LNCAP (cell line): Measurements from ENCODE around the gene YAF2.

Experiments used
- CTCF ChIP-seq: fragments of 450-650 bp; IDR thresholded peaks from 2 replicates; pipeline ENCODE4 v1.5.1; 2017; ENCODE audit warnings: mild to moderate bottlenecking

YAF2 gene

GRCh38 chr12:42186793-42187192 lies 51.3 kb downstream of the YAF2 start:
- no peak for TF ChIP-seq CTCF

GRCh38 chr12:42182394-42182793 lies 55.7 kb downstream of the YAF2 start:
- TF ChIP-seq CTCF: no peak

DNA sequence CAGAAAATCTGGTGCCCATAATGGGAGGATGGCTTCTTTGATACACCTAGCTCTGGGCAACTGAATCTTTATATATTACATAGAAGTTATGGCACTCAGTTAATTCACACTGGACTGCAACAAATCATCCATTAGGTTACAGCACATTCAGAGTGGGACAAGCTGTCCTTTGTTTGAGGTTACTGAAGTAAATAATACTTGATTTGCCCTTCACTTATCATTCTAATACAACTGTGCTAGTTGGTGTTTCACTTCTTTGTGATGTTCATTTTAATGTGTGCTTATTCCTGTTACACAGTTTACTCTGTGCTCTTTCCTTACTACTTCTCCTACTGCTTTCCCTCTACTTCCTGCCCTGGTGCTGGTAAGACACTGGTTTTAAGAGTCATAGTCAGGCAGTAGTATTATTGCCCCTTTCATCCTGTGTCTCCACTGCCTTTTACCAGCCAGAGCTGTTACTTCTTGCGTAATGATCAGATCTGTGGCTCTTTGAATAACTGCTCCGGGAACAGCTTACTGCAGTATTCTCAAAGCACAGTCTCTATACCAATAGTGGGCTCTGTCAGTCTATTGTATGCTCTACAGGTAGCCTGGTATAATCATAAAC lies 57.0 kb downstream of the YAF2 start:
- TF ChIP-seq CTCF: no peak

- TF ChIP-seq CTCF: no peak
Observed at GRCh38 chr12:42178101-42178500, 59.9 kb downstream of the YAF2 start.

- TF ChIP-seq CTCF: no peak
Observed at GRCh38 chr12:42174978-42175377, 63.1 kb downstream of the YAF2 start.

- TF ChIP-seq CTCF: no peak
Observed at GRCh38 chr12:42173961-42174521, 64.0 kb downstream of the YAF2 start.

GRCh38 chr12:42172441-42173210 lies 65.4 kb downstream of the YAF2 start:
- TF ChIP-seq CTCF: no peak
